ENCODE data around the gene MPRIP.
"Not testable (repeated sequence)": the region's sequence is repeated elsewhere in the genome, so short reads cannot be mapped to it uniquely, and the experiment has no call there.

Gene MPRIP

DNA sequence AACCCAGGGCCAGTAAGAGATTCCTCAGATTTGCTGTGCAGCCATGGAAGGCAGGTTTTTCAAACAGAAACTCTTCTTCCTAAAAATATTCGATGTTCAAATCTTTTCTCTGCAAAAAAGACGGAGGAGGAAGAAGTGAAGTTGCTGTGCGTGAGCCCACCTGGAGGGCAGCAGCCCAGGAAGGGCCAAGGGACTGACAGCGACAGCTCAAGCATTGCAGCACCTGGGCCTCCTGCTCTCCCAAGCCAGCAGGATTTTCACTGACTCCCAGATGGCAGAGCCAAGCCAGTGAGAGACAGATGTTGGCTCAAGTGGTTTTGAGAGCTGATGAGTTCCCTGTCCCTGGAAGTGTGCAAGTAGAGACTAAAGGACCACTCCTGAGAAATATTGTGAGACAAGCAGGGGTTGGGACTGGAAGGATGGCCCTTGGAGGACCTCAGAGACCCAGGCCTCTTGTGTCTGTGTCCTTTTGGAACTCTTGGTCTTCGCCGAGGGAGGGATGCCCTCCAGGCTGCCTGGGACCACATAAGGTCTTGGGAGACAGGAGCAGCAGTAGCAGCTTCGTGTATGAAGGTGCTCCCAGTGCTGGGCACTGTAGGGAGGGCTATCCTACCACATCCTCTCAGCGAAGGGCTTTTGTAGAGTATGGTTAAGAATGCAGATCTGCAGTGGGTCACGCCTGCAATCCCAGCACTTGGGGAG is 41.0 kb upstream of the MPRIP start:
- TF ChIP-seq, protein P1, sequence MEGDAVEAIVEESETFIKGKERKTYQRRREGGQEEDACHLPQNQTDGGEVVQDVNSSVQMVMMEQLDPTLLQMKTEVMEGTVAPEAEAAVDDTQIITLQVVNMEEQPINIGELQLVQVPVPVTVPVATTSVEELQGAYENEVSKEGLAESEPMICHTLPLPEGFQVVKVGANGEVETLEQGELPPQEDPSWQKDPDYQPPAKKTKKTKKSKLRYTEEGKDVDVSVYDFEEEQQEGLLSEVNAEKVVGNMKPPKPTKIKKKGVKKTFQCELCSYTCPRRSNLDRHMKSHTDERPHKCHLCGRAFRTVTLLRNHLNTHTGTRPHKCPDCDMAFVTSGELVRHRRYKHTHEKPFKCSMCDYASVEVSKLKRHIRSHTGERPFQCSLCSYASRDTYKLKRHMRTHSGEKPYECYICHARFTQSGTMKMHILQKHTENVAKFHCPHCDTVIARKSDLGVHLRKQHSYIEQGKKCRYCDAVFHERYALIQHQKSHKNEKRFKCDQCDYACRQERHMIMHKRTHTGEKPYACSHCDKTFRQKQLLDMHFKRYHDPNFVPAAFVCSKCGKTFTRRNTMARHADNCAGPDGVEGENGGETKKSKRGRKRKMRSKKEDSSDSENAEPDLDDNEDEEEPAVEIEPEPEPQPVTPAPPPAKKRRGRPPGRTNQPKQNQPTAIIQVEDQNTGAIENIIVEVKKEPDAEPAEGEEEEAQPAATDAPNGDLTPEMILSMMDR (IDR thresholded peaks at IDR 0.05; ENCODE audit: low read depth, low read length, missing control alignments): no peak
- DNase-seq (ENCODE audit: extremely low read depth, low read depth): no peak
- H3K4me3 ChIP-seq (replicated peaks; ENCODE audit: low read depth, low read length): no peak overlapping the region

- DNase-seq (ENCODE audit: extremely low read depth, low read depth): no peak
- H3K4me3 ChIP-seq (replicated peaks; ENCODE audit: low read depth, low read length): no peak overlapping the region
- TF ChIP-seq, protein P1 (IDR thresholded peaks at IDR 0.05; ENCODE audit: low read depth, low read length, missing control alignments): peak; percentile 97
Observed at GRCh38 chr17:17001874-17002520, 40.3 kb upstream of the MPRIP start.

- not testable (repeated sequence) for H3K4me3 ChIP-seq (replicated peaks; ENCODE audit: low read depth, low read length); DNase-seq (ENCODE audit: extremely low read depth, low read depth)
Observed at GRCh38 chr17:17002731-17003715, 39.2 kb upstream of the MPRIP start.

DNA sequence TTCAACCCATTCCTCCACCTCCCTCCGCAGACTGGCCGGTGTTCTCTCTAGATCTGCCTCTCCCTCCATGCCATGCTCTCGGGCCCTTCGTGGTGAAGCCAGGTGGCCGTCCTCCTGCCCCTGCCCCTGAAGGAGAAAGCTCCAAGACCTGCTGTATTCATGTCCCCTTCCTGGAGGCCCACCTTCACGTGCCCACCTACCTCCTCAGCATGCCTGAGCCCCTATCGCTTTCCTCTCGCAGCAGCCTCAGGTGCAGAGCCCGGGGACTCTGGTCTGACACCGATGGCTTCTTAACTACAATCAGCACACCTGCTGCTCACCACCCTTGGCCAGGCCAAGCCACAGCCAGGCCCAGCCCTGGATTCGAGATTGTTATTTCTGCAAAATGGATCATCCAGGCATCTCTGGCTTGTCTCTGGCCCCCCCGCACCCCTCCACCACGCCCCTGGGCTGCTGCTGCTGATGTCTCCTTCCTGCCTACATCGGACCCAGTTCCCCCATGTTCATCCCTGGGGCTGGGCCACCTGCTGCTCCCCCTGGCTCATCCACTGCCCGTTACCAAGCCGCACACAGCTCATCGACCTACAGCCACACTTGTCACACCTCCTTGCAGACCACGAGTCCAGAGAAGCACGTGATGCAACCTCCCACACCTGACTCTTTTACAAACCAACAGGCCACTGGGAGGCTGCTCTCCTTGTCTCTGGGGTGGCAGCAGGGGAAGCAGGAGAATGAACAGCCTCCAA is 37.8 kb upstream of the MPRIP start:
- no peak overlapping the region for H3K4me3 ChIP-seq (replicated peaks; ENCODE audit: low read depth, low read length)
- TF ChIP-seq, protein P1 (IDR thresholded peaks at IDR 0.05; ENCODE audit: low read depth, low read length, missing control alignments): no peak
- no peak for DNase-seq (ENCODE audit: extremely low read depth, low read depth)

GRCh38 chr17:17004997-17005614 is 37.2 kb upstream of the MPRIP start:
- H3K4me3 ChIP-seq (replicated peaks; ENCODE audit: low read depth, low read length); DNase-seq (ENCODE audit: extremely low read depth, low read depth): not testable (repeated sequence)

GRCh38 chr17:17007891-17008290 is 34.4 kb upstream of the MPRIP start:
- DNase-seq (ENCODE audit: extremely low read depth, low read depth); H3K4me3 ChIP-seq (replicated peaks; ENCODE audit: low read depth, low read length): not testable (repeated sequence)

GRCh38 chr17:17008621-17009397 is 33.4 kb upstream of the MPRIP start:
- DNase-seq (ENCODE audit: extremely low read depth, low read depth); H3K4me3 ChIP-seq (replicated peaks; ENCODE audit: low read depth, low read length): not testable (repeated sequence)

- TF ChIP-seq, protein P1 (IDR thresholded peaks at IDR 0.05; ENCODE audit: low read depth, low read length, missing control alignments): peak; percentile 2
Observed at GRCh38 chr17:17009972-17010371, 32.3 kb upstream of the MPRIP start.

DNA sequence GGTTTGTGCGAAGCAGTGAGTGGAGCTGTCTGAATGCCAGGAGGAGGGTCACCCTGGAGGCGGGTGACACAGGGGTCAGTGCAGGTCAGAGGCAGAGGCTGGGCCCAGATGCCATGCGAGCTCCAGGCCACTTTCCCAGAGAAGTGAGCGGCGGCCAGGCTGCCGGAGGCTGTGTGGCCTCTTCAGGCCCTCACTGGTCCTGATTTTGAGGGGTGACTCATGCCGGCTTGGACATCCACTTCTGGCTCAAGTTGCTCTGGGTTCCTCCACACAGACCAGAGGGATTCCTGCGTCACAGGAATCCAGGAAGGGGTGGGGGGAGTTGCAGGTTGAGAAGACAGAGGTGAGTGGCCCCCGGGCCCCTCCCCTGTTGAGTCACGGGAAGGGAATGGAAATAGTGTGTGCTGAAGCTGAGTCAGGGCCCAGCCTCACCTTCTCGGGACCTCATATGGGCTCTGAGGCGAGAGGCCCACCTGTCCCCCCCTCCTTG is 31.7 kb upstream of the MPRIP start:
- not testable (repeated sequence) for H3K4me3 ChIP-seq (replicated peaks; ENCODE audit: low read depth, low read length); DNase-seq (ENCODE audit: extremely low read depth, low read depth)

More at GRCh38 chr17:17009972-17010371, 32.3 kb upstream of the MPRIP start:
- DNase-seq (ENCODE audit: extremely low read depth, low read depth); H3K4me3 ChIP-seq (replicated peaks; ENCODE audit: low read depth, low read length): not testable (repeated sequence)

- peak; percentile 51 for DNase-seq (ENCODE audit: extremely low read depth, low read depth)
- H3K4me3 ChIP-seq (replicated peaks; ENCODE audit: low read depth, low read length): not testable (repeated sequence)
Observed at GRCh38 chr17:17011043-17011907, 31.0 kb upstream of the MPRIP start.

All from HFF-Myc (cell line).